T-cell (primary cell): Measurements from ENCODE around the gene GRID1. TPM values are rescaled to one million over a fixed set of nuclear protein-coding genes. Genes with fewer than 3 reads are reported as not detected.

Source experiments
- ATAC-seq, 4 experiments: fragments of 200-7000 bp in 3 of 4; fragments of 150-1000 bp in 1 of 4; cut with Tn5 transposase; replicated peaks in 1 of 4; 1 replicate in 3 of 4; 2 replicates in 1 of 4; pipeline ENCODE4 v1.10.0; 2021; ENCODE audit warnings: moderate library complexity in 3 of 4, mild to moderate bottlenecking in 2 of 4, moderate number of reproducible peaks in 1 of 4
- CTCF ChIA-PET, 2 donors: fragments of 300-600 bp; sonication (Branson Sonifier 250); formaldehyde crosslinking; loops; one replicate each; lab custom pipeline; 2022; ENCODE audit warnings: antibody characterized with exemption in 2 of 2; lab: Charles Lee
- POLR2A ChIA-PET, 2 donors: fragments of 300-600 bp; sonication (Branson Sonifier 250); formaldehyde crosslinking; loops; one replicate each; lab custom pipeline; 2022; ENCODE audit warnings: antibody characterized with exemption in 2 of 2; lab: Charles Lee
- DNase-seq, 35 experiments: peaks; one replicate each; pipeline versions ENCODE4 v3.0.0 to v3.0.0-alpha.2; 2013 to 2023
- H3K27ac ChIP-seq: one replicate; pipeline ENCODE4 v1.5.1; 2013; ENCODE audit warnings: low read length
- H3K27me3 ChIP-seq, 2 experiments: replicated peaks in 1 of 2; 1 replicate in 1 of 2; 2 replicates in 1 of 2; pipeline versions ENCODE4 v1.6.1 to v1.7.0; 2013; ENCODE audit warnings: low read length in 1 of 2, mixed read lengths in 1 of 2; ENCODE audit not compliant: control insufficient read depth in 2 of 2, insufficient read depth in 2 of 2; ENCODE audit errors: extremely low read depth in 1 of 2
- H3K36me3 ChIP-seq, 2 donors: 1 replicate in 1 of 2; 2 replicates in 1 of 2; pipeline versions ENCODE4 v1.6.1 to v1.7.0; 2013; ENCODE audit warnings: low read length in 1 of 2; ENCODE audit not compliant: control insufficient read depth in 2 of 2, insufficient read depth in 1 of 2; ENCODE audit errors: extremely low read depth in 1 of 2
- H3K4me1 ChIP-seq, 2 experiments: 1 replicate in 1 of 2; 2 replicates in 1 of 2; pipeline versions ENCODE4 v1.6.1 to v1.7.0; 2013; ENCODE audit warnings: low read length in 2 of 2, mixed read lengths in 1 of 2; ENCODE audit not compliant: insufficient read depth in 2 of 2, control insufficient read depth in 1 of 2; ENCODE audit errors: extremely low read depth in 1 of 2
- H3K4me3 ChIP-seq, 2 donors: 1 replicate in 1 of 2; 2 replicates in 1 of 2; pipeline versions ENCODE4 v1.5.1 to v1.7.0; 2013; ENCODE audit warnings: mild to moderate bottlenecking in 2 of 2, low read length in 1 of 2, moderate library complexity in 1 of 2; ENCODE audit not compliant: control insufficient read depth in 1 of 2; ENCODE audit errors: extremely low read depth in 1 of 2
- H3K9me3 ChIP-seq: 2 replicates; pipeline ENCODE4 v1.7.0; 2013
- H3K27ac Mint-ChIP-seq, 2 donors: one replicate each; pipeline ENCODE4 v1.8.0; 2020 to 2021; ENCODE audit warnings: mild to moderate bottlenecking in 2 of 2, mixed read lengths in 2 of 2
- H3K27me3 Mint-ChIP-seq, 2 donors: one replicate each; pipeline ENCODE4 v1.8.0; 2021 to 2022; ENCODE audit warnings: mixed read lengths in 2 of 2
- H3K36me3 Mint-ChIP-seq: one replicate; pipeline ENCODE4 v1.8.0; 2021; ENCODE audit warnings: mixed read lengths
- H3K4me1 Mint-ChIP-seq, 3 donors: one replicate each; pipeline ENCODE4 v1.8.0; 2020 to 2022; ENCODE audit warnings: mixed read lengths in 3 of 3, mild to moderate bottlenecking in 1 of 3
- H3K4me3 Mint-ChIP-seq, 3 donors: one replicate each; pipeline ENCODE4 v1.8.0; 2020 to 2022; ENCODE audit warnings: mild to moderate bottlenecking in 3 of 3, mixed read lengths in 3 of 3, moderate library complexity in 3 of 3
- H3K9me3 Mint-ChIP-seq, 3 donors: one replicate each; pipeline ENCODE4 v1.8.0; 2020 to 2022; ENCODE audit warnings: mixed read lengths in 3 of 3
- WGBS: methylation state at CpG from one replicate; pipeline ENCODE4 v1.1.5; 2013; ENCODE audit warnings: missing lambda C conversion rate; ENCODE audit not compliant: insufficient coverage; 5-methylcytosine and 5-hydroxymethylcytosine counted together
- total RNA-seq, 35 experiments: library from RNA in 6 of 35; stranded (reverse) in 6 of 35; fragments of 120-200 nt in 1 of 35; gene quantifications; one replicate each; pipeline versions ENCODE4 v1.2.1 to v1.2.4 and lab custom pipeline; 2013 to 2026

GRID1 gene
- total RNA-seq, 5 donors from 2014 or later (not counting 1 experiment from before 2014, with no cell fraction given): 0.68 TPM; not detected in 4

DNA sequence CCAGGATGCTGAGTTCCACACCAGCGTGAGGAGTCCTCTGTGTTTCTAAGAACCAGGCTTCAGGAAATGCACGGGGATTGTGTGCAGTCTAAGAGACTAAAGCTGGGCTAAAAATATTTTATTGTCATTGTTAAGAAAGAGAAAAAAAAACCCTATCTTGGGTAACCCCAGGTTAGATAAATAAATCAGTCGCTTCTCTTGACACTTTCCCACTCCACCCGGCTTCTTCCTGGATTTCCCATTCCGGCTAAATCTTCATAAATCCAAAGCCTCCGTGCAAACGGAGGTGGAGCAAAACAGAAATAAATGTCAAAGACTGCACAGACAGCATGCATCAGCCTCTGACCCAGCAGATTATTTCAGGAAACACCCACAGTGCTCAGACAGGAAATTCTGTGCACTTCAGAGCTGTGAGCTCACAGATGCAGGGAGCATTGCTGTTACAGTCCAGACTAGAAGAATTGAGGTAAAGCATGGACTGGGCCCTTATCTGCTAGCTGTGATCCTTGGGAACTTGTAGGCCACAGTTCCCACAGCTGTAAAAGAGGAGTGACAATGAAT lies 44.8 kb upstream of the GRID1 start:
- no peaks in the 10 kb centered on the region for H3K9me3 ChIP-seq
- peaks cover 52 to 53% of the 10 kb centered on the region in 2 experiments for H3K4me1 ChIP-seq
- Mint-ChIP-seq H3K27ac (peak overlapping the region; percentile 87 to 92), H3K36me3 (no peaks in the 10 kb centered on the region), H3K27me3 (no peaks in the 10 kb centered on the region), H3K4me3 (peak overlapping the region; percentile 57 to 82 (median 64)), H3K9me3 (no peaks in the 10 kb centered on the region), H3K4me1 (peaks cover 46 to 56% (median 52%) of the 10 kb centered on the region in 3 donors)
- ATAC-seq: peak; percentile 68 to 83 (median 78)
- H3K4me3 ChIP-seq: peak overlapping the region; percentile 14 to 54
- H3K27me3 ChIP-seq: no peaks in the 10 kb centered on the region
- H3K36me3 ChIP-seq: no peaks in the 10 kb centered on the region
- WGBS: 4% methylated on average over 4 of the region's 7 CpGs
- peak overlapping the region; percentile 67 for H3K27ac ChIP-seq
- peak in 6 of 35 experiments; percentile 15 to 51 (median 26) for DNase-seq
- ChIA-PET CTCF (interaction anchor here (0.7 to 2.1 kb wide), 4 partner anchors 10 to 116 kb away, joined by 3 to 7 read pairs (median 4); no protein-coding TSS in a partner anchor), POLR2A (interaction anchor here in 1 of 2 donors (0.5 kb wide), 1 partner anchor 108 kb away, joined by 3 read pairs; no protein-coding TSS in a partner anchor)

DNA sequence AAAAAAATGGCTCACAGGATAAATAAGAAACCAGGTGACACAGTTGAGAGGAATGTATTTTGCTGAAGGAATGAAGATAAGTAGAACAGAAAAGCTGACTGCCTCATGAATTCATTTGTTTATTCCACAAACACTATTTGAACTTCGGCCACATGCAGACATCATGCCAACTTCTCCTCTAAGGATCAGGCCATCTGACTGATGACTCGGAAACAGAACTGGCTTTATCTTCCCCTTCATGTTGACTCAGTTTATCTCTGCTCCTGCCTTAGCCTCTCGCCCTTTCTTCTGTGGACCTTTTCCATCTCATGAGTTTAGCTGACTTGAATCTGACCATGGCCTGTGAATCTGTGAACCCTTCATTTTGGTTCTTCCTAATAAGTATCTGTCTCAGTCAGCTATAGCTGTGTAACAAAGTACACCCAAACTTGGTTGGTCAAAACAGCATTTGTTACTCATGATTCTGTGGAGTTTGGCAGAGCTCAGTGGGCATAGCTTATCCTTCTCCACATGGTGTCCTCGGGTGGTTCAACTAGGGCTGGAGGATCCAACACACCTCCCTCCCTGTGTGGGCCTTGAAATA lies 44.0 kb upstream of the GRID1 start:
- peak overlapping the region in 1 of 2 donors; percentile 54 for H3K4me3 ChIP-seq

DNA sequence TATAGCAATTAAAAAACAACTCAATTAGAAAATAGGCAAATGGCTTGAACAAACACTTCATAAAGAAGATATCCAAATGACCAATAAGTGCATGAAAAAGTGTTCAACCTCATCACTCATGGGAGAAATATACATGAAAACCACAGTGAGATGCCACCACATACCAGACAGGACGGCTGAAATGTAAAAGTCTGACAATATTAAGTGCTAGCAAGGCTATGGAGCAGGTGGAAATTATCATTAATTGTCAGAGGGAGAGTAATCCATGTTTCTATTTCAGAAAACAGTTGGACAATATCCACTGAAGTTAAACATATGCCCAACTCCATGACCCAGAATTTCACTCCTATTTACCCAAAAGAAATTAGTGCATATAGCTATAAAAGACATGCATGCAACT lies 42.6 kb upstream of the GRID1 start:
- Mint-ChIP-seq H3K27me3 (no peaks in the 10 kb centered on the region), H3K36me3 (no peaks in the 10 kb centered on the region), H3K27ac (no peak overlapping the region), H3K4me1 (peaks cover 32 to 43% (median 39%) of the 10 kb centered on the region in 3 donors), H3K9me3 (no peaks in the 10 kb centered on the region), H3K4me3 (no peak overlapping the region)
- no peak for ATAC-seq
- Histone ChIP-seq H3K27me3 (no peaks in the 10 kb centered on the region), H3K4me1 (peaks cover 40 to 41% of the 10 kb centered on the region in 2 experiments), H3K4me3 (no peak overlapping the region), H3K27ac (no peak overlapping the region), H3K36me3 (no peaks in the 10 kb centered on the region), H3K9me3 (no peaks in the 10 kb centered on the region)
- ChIA-PET POLR2A (interaction anchor here (0.6 to 0.7 kb wide), 2 partner anchors 39 to 89 kb away, joined by 3 read pairs; no protein-coding TSS in a partner anchor), CTCF (no interaction called here)
- no CpG with 5 or more reads among the region's 1 CpG for WGBS
- no peak for DNase-seq

More for the DNA sequence above, 44.0 kb upstream of the GRID1 start:
- Histone ChIP-seq H3K36me3 (no peaks in the 10 kb centered on the region), H3K4me1 (peaks cover 47 to 51% of the 10 kb centered on the region in 2 experiments), H3K9me3 (no peaks in the 10 kb centered on the region), H3K27me3 (no peaks in the 10 kb centered on the region), H3K27ac (peak overlapping the region; percentile 67)
- Mint-ChIP-seq H3K27ac (peak overlapping the region; percentile 87 to 92), H3K27me3 (no peaks in the 10 kb centered on the region), H3K36me3 (no peaks in the 10 kb centered on the region), H3K4me1 (peaks cover 41 to 52% (median 48%) of the 10 kb centered on the region in 3 donors), H3K9me3 (no peaks in the 10 kb centered on the region), H3K4me3 (peak overlapping the region in 1 of 3 donors; percentile 82)
- no peak for DNase-seq
- ChIA-PET POLR2A (no interaction called here), CTCF (interaction anchor here (0.6 to 2.1 kb wide), 5 partner anchors 9 to 106 kb away, joined by 3 to 7 read pairs (median 3); no protein-coding TSS in a partner anchor)
- no peak for ATAC-seq
- WGBS: 83% methylated on average over 3 of the region's 4 CpGs

DNA sequence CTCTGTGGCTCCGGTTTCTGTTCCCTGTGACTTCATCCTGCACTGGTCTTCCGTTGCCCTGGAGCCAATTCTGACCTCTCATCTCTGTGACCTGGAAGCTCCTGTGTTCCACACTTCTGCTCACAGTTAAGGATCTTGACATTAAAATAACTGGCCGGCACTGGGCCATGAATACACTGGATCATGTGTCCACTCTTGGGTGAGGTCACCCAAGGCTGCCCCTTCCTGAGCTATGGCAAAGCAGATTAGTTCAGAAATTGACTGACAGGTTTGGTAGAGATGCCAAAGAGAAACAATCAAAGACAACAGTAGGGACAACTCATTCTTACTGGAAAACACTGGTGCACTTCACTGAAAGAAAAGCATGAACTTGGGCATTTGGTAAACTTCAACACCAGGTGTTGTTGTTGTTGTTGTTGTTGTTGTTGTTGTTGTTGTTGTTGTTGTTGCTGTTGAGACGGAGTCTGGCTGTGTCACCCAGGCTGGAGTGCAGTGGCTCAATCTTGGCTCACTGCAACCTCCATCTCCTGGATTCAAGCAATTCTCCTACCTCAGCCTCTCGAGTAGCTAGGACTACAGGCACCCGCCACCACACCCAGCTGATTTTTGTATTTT lies 36.7 kb upstream of the GRID1 start:
- Mint-ChIP-seq H3K36me3 (no peaks in the 10 kb centered on the region), H3K4me3 (peak overlapping the region in 1 of 3 donors; percentile 9), H3K4me1 (peaks cover 15 to 22% (median 17%) of the 10 kb centered on the region in 3 donors), H3K27me3 (no peaks in the 10 kb centered on the region), H3K27ac (peak overlapping the region in 1 of 2 donors; percentile 81), H3K9me3 (no peaks in the 10 kb centered on the region)
- ATAC-seq (no peak), DNase-seq (no peak)
- Histone ChIP-seq H3K4me1 (peaks cover 0 to 30% of the 10 kb centered on the region in 2 experiments), H3K4me3 (no peak overlapping the region), H3K27me3 (peaks cover 0 to 3% of the 10 kb centered on the region in 2 experiments), H3K27ac (no peak overlapping the region), H3K9me3 (no peaks in the 10 kb centered on the region), H3K36me3 (no peaks in the 10 kb centered on the region)
- ChIA-PET CTCF (interaction anchor here in 1 of 2 donors (1.1 kb wide), 1 partner anchor 14 kb away, joined by 3 read pairs; no protein-coding TSS in a partner anchor), POLR2A (no interaction called here)
- WGBS: 84% methylated on average over 3 of the region's 6 CpGs

DNA sequence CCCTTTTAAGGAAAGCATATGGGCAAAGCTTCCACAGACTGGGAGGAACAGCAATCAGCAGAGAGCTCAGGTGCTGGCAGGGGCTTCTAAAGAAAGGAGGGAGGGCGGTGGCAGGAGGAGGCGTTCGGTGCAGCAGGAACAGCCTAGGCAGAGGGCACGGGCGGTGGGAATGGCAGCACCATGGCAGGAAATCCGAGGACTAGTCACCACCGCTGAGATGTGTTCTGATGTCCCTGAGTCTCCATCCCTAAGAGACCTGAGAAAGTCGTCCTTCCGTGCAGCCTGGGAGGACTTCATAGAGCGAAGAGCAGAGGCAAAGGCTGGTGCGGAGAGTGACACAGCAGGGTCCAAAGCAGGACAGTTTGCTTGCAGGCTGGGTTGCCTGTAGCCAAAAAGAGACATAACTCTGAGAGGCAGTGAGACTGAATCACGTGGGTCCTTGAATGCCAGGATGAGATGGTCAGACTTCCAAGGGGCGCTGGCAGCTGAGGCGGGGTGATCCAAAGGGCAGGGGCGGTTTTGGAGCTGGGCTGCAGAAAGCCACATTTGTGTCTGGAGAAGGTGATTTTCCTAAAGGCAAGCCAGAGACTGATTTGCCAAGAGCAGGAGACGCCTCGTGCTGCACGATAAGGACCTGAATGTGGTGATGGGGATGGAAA lies 35.8 kb upstream of the GRID1 start:
- ATAC-seq (no peak), DNase-seq (no peak)
- H3K27me3 Mint-ChIP-seq: no peaks in the 10 kb centered on the region
- H3K9me3 Mint-ChIP-seq: no peaks in the 10 kb centered on the region
- Histone ChIP-seq H3K4me1 (peaks cover 0 to 30% of the 10 kb centered on the region in 2 experiments), H3K36me3 (no peaks in the 10 kb centered on the region), H3K27me3 (peaks cover 0 to 3% of the 10 kb centered on the region in 2 experiments), H3K27ac (no peak overlapping the region), H3K9me3 (no peaks in the 10 kb centered on the region), H3K4me3 (no peak overlapping the region)
- peak overlapping the region; percentile 49 to 81 for H3K27ac Mint-ChIP-seq
- WGBS: 77% methylated on average over 18 of the region's 18 CpGs
- H3K4me3 Mint-ChIP-seq: peak overlapping the region; percentile 82 to 86 (median 84)
- CTCF ChIA-PET: interaction anchor here in 1 of 2 donors (3.2 kb wide), 1 partner anchor 183 kb away, joined by 13 read pairs; no protein-coding TSS in a partner anchor
- H3K4me1 Mint-ChIP-seq: peaks cover 15 to 22% (median 17%) of the 10 kb centered on the region in 3 donors
- no peaks in the 10 kb centered on the region for H3K36me3 Mint-ChIP-seq
- POLR2A ChIA-PET: no interaction called here
